SK-N-DZ (cell line): Measurements from ENCODE around the gene KCNJ15.

Experiments
- DNase-seq: peaks from one replicate; pipeline ENCODE4 v3.0.0-alpha.2; 2015; ENCODE audit warnings: low spot score

KCNJ15 gene

GRCh38 chr21:38352536-38353219 is 95.9 kb downstream of the KCNJ15 start:
- peak; percentile 26 for DNase-seq

DNA sequence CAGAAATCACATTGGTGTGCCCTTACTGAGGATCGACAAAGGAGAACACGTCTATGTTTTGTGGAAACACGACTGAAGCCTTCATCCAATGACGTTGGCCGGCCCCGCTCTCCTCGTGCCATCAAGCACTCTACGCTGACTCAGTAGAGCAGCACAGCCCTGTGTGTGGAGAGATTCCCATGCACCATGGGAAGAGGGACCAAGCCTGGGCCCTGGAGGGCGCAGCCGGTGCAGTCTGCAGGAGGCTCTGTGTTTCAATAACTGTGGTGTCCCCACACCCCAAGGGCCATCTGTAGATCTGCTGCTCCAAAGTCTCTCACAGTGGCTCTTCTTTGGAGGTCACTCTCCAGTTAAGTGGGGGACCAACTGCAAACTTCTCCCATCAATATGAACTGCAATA is 97.4 kb downstream of the KCNJ15 start:
- DNase-seq: no peak

GRCh38 chr21:38354746-38355145 is 98.0 kb downstream of the KCNJ15 start:
- DNase-seq: no peak

DNA sequence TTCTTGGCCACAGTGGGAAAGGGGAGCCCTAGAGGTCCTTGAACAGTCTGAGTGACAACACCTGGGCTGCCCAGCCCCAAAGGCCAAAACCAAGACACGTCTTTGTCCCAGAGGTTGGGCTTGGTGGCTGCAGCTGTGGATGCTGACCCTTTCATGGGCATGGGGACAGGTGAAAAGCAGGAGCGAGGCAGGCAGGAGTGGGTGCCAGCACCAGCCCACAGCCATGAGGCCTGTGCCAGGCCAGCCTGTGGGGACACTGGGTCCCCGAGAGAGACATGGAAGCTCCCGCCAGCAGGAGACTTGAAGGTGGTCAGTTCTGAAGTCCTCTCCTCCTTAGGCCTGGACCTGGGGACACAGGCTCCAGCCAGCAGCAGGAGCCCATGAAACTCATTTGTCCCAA is 98.6 kb downstream of the KCNJ15 start:
- no peak for DNase-seq

- peak; percentile 64 for DNase-seq
Observed at GRCh38 chr21:38355992-38356781, 99.4 kb downstream of the KCNJ15 start.
